ENCODE measurements around the gene DDX3X.
A peak's percentile ranks its signal among the peaks of the same experiment; 100 is the strongest.
"Not testable (repeated sequence)": the region's sequence is repeated elsewhere in the genome, so short reads cannot be mapped to it uniquely, and the experiment has no call there.

The DDX3X gene

GRCh38 chrX:41333744-41334362 lies at the start of gene DDX3X:
TSS of gene DDX3X (plus strand) at chrX:41334162. CDS start at chrX:41334253, 91 bp downstream.
- TF ChIP-seq CTCF (IDR thresholded peaks at IDR 0.05; ENCODE audit: control extremely low read depth, extremely low read depth, low read depth, missing control alignments) = no peak
- ChIA-PET POLR2A (interaction anchor here (0.7 to 1.2 kb wide), 4 partner anchors 9 to 846 kb away, joined by 3 to 5 read pairs (median 4); partner anchors contain the start of gene USP9X), CTCF (interaction anchor here (1.0 kb wide), 1 partner anchor 11 kb away, joined by 3 read pairs; no protein-coding TSS in a partner anchor)
- DNase-seq (ENCODE audit: extremely low spot score) = peak; percentile 81

GRCh38 chrX:41285928-41286327 lies 48.0 kb upstream of the DDX3X start:
- DNase-seq (ENCODE audit: extremely low spot score); POLR2A ChIA-PET; CTCF ChIA-PET: not testable (repeated sequence)

GRCh38 chrX:41288641-41289040 lies 45.3 kb upstream of the DDX3X start:
- ChIA-PET POLR2A (no interaction called here), CTCF (no interaction called here)
- TF ChIP-seq CTCF (IDR thresholded peaks at IDR 0.05; ENCODE audit: control extremely low read depth, extremely low read depth, low read depth, missing control alignments) = no peak
- no peak for DNase-seq (ENCODE audit: extremely low spot score)

GRCh38 chrX:41289095-41289494 lies 44.9 kb upstream of the DDX3X start:
- TF ChIP-seq CTCF (IDR thresholded peaks at IDR 0.05; ENCODE audit: control extremely low read depth, extremely low read depth, low read depth, missing control alignments) = no peak
- no peak for DNase-seq (ENCODE audit: extremely low spot score)
- ChIA-PET POLR2A (no interaction called here), CTCF (no interaction called here)

- CTCF ChIA-PET = no interaction called here
- no peak for TF ChIP-seq CTCF (IDR thresholded peaks at IDR 0.05; ENCODE audit: control extremely low read depth, extremely low read depth, low read depth, missing control alignments)
- DNase-seq (ENCODE audit: extremely low spot score) = no peak
- POLR2A ChIA-PET = no interaction called here
Measured at GRCh38 chrX:41291309-41291708, 42.7 kb upstream of the DDX3X start.

- no peak for TF ChIP-seq CTCF (IDR thresholded peaks at IDR 0.05; ENCODE audit: control extremely low read depth, extremely low read depth, low read depth, missing control alignments)
- ChIA-PET CTCF (no interaction called here), POLR2A (no interaction called here)
- DNase-seq (ENCODE audit: extremely low spot score) = no peak
Measured at GRCh38 chrX:41293269-41293668, 40.7 kb upstream of the DDX3X start.

- no peak for DNase-seq (ENCODE audit: extremely low spot score)
- ChIA-PET POLR2A (no interaction called here), CTCF (no interaction called here)
- TF ChIP-seq CTCF (IDR thresholded peaks at IDR 0.05; ENCODE audit: control extremely low read depth, extremely low read depth, low read depth, missing control alignments) = no peak
Measured at GRCh38 chrX:41300758-41301437, 33.1 kb upstream of the DDX3X start.

Data from GM10248 (cell line).